Keratinocyte (primary cell): Measurements from ENCODE around the gene REPS2. TPM values are rescaled to one million over a fixed set of nuclear protein-coding genes. Genes with fewer than 3 reads are reported as not detected.

Source experiments
- DNase-seq: peaks from one replicate; pipeline ENCODE4 v3.0.0-alpha.2; 2011; ENCODE audit warnings: low read depth, missing footprints, low spot score
- FAIRE-seq: peaks from 2 replicates; lab custom pipeline; 2011; peaks lifted over from hg19 to GRCh38; lab: Jason Lieb, UNC
- H2AFZ ChIP-seq: 2 replicates; pipeline ENCODE4 v1.6.0; 2012; ENCODE audit warnings: low read length, control low read depth, inconsistent platforms; ENCODE audit not compliant: control insufficient read depth
- H3K27ac ChIP-seq: 2 replicates; pipeline ENCODE4 v1.5.1; 2011; ENCODE audit warnings: low read length; ENCODE audit not compliant: control insufficient read depth, insufficient read depth
- H3K27me3 ChIP-seq: 3 replicates; pipeline ENCODE4 v1.6.0; 2011; ENCODE audit warnings: low read length; ENCODE audit not compliant: control insufficient read depth, insufficient read depth; ENCODE audit errors: extremely low read depth
- H3K36me3 ChIP-seq, 2 experiments: 2 replicates in 1 of 2; 3 replicates in 1 of 2; pipeline ENCODE4 v1.5.1; 2011; ENCODE audit warnings: low read length in 2 of 2, mild to moderate bottlenecking in 1 of 2; ENCODE audit not compliant: control insufficient read depth in 2 of 2, insufficient read depth in 2 of 2; ENCODE audit errors: extremely low read depth in 1 of 2
- H3K4me1 ChIP-seq: 3 replicates; pipeline ENCODE4 v1.5.1; 2011; ENCODE audit warnings: low read length; ENCODE audit not compliant: control insufficient read depth, insufficient read depth; ENCODE audit errors: extremely low read depth
- H3K4me2 ChIP-seq: 3 replicates; pipeline ENCODE4 v1.6.0; 2011; ENCODE audit warnings: low read depth, low read length; ENCODE audit not compliant: control insufficient read depth, insufficient read depth; ENCODE audit errors: extremely low read depth
- H3K4me3 ChIP-seq, 3 experiments: fragments of 200-600 bp in 1 of 3; sonication (generic) in 1 of 3; 2 replicates in 2 of 3; 3 replicates in 1 of 3; pipeline ENCODE4 v1.5.1; 2011 to 2016; ENCODE audit warnings: low read length in 3 of 3, mild to moderate bottlenecking in 3 of 3, control low read depth in 2 of 3, inconsistent platforms in 1 of 3, low read depth in 1 of 3, mixed read lengths in 1 of 3, mixed run types in 1 of 3, moderate library complexity in 1 of 3; ENCODE audit not compliant: control insufficient read depth in 2 of 3, insufficient read depth in 2 of 3; ENCODE audit errors: extremely low read depth in 1 of 3
- H3K79me2 ChIP-seq: 2 replicates; pipeline ENCODE4 v1.6.0; 2012; ENCODE audit warnings: low read length; ENCODE audit not compliant: control insufficient read depth, insufficient read depth
- H3K9ac ChIP-seq: 3 replicates; pipeline ENCODE4 v1.6.0; 2011; ENCODE audit warnings: low read length; ENCODE audit not compliant: control insufficient read depth, insufficient read depth; ENCODE audit errors: extremely low read depth
- H3K9me1 ChIP-seq: 3 replicates; pipeline ENCODE4 v1.6.0; 2011; ENCODE audit warnings: low read length; ENCODE audit not compliant: control insufficient read depth, insufficient read depth; ENCODE audit errors: extremely low read depth
- H3K9me3 ChIP-seq: 2 replicates; pipeline ENCODE4 v1.5.1; 2012; ENCODE audit warnings: low read depth, low read length; ENCODE audit not compliant: control insufficient read depth
- H4K20me1 ChIP-seq: 3 replicates; pipeline ENCODE4 v1.6.0; 2011; ENCODE audit warnings: low read length; ENCODE audit not compliant: control insufficient read depth, insufficient read depth; ENCODE audit errors: extremely low read depth
- CTCF ChIP-seq, 3 experiments: IDR thresholded peaks in 1 of 3; conservative IDR thresholded peaks in 1 of 3; optimal IDR thresholded peaks in 1 of 3; 2 replicates in 2 of 3; 3 replicates in 1 of 3; pipeline versions ENCODE3 to v1.5.1; 2011; ENCODE audit warnings: low read length in 3 of 3, mild to moderate bottlenecking in 3 of 3, moderate library complexity in 2 of 3, control low read depth in 1 of 3, inconsistent platforms in 1 of 3; ENCODE audit not compliant: insufficient read depth in 2 of 3; ENCODE audit errors: extremely low read depth in 1 of 3
- EZH2 ChIP-seq: IDR thresholded peaks from one replicate; pipeline ENCODE4 v1.6.1; 2012; ENCODE audit warnings: inconsistent platforms, mild to moderate bottlenecking, low read length, moderate library complexity
- dilution Hi-C: fragments of 300-500 bp; cut with MboI; formaldehyde crosslinking; loops from one replicate; pipeline ENCODE4 v1.7.0; 2020; ENCODE audit warnings: low sequenced_read_pairs; ENCODE audit not compliant: extremely low pct_ligation_motif_present
- polyA plus RNA-seq, 5 experiments: library from polyadenylated mRNA; depleted of rRNA in 3 of 5; stranded (reverse) in 3 of 5; stranded (forward) in 1 of 5; unstranded in 1 of 5; fragments of >200 nt; gene quantifications; 1 replicate in 1 of 5; 2 replicates in 3 of 5; 3 replicates in 1 of 5; pipeline versions ENCODE4 v1.2.1 to v1.2.3, GENCODE V29; 2011 to 2012; ENCODE audit warnings: missing spikeins in 2 of 5, low read depth in 1 of 5, low replicate concordance in 1 of 5

The REPS2 gene
- polyA plus RNA-seq, 1 donor (not counting 4 experiments of a cell fraction or from before 2014, with no cell fraction given): 2.4 TPM

- Histone ChIP-seq H3K4me1 (no peaks in the 10 kb centered on the region), H3K27me3 (peaks cover 4% of the 10 kb centered on the region), H4K20me1 (no peaks in the 10 kb centered on the region), H3K9me1 (no peaks in the 10 kb centered on the region), H3K4me2 (no peak overlapping the region), H3K36me3 (no peaks in the 10 kb centered on the region), H3K79me2 (no peaks in the 10 kb centered on the region), H3K4me3 (no peak overlapping the region), H3K27ac (no peak overlapping the region), H3K9me3 (no peaks in the 10 kb centered on the region), H3K9ac (no peak overlapping the region), H2AFZ (no peak overlapping the region)
- no peak for FAIRE-seq
- TF ChIP-seq CTCF (optimal IDR thresholded peaks at IDR 0.05 in 1 of 3, IDR thresholded peaks at IDR 0.05 in 1 of 3, conservative IDR thresholded peaks at IDR 0.05 in 1 of 3; ENCODE audit: extremely low read depth in 1 of 3, insufficient read depth in 2 of 3, low read length in 3 of 3) (no peak), EZH2 (no peak)
- dilution Hi-C loops: no loop called here
- no peak for DNase-seq
Measured at GRCh38 chrX:17038277-17038676, 91.8 kb downstream of the REPS2 start.

GRCh38 chrX:17038681-17039161 lies 92.3 kb downstream of the REPS2 start:
- no peaks in the 10 kb centered on the region for H3K36me3 ChIP-seq
- H3K9me3 ChIP-seq: no peaks in the 10 kb centered on the region
- H3K9me1 ChIP-seq: no peaks in the 10 kb centered on the region
- TF ChIP-seq EZH2: no peak
- TF ChIP-seq CTCF (optimal IDR thresholded peaks at IDR 0.05 in 1 of 3, IDR thresholded peaks at IDR 0.05 in 1 of 3, conservative IDR thresholded peaks at IDR 0.05 in 1 of 3; ENCODE audit: extremely low read depth in 1 of 3, insufficient read depth in 2 of 3, low read length in 3 of 3): no peak
- no peak overlapping the region for H3K4me2 ChIP-seq
- DNase-seq (no peak), FAIRE-seq (no peak)
- H3K79me2 ChIP-seq: no peaks in the 10 kb centered on the region
- H3K4me1 ChIP-seq: no peaks in the 10 kb centered on the region
- no peak overlapping the region for H3K27ac ChIP-seq
- H3K27me3 ChIP-seq: peaks cover 4% of the 10 kb centered on the region
- dilution Hi-C loops: no loop called here
- H3K4me3 ChIP-seq: no peak overlapping the region
- no peak overlapping the region for H3K9ac ChIP-seq
- H4K20me1 ChIP-seq: no peaks in the 10 kb centered on the region
- no peak overlapping the region for H2AFZ ChIP-seq
